NCI-H1694 treated with DMSO at 0.1 percent for 48 hours (cell line): Measurements from ENCODE around the gene ASPG.
"Not testable (repeated sequence)": the region's sequence is repeated elsewhere in the genome, so short reads cannot be mapped to it uniquely, and the experiment has no call there.

ENCODE experiments used
- DNase-seq: peaks from one replicate; lab custom pipeline; 2025; lab: John Stamatoyannopoulos, UW

ASPG gene

GRCh38 chr14:104147346-104148125, 62.0 kb downstream of the ASPG start:
- no peak for DNase-seq

DNA sequence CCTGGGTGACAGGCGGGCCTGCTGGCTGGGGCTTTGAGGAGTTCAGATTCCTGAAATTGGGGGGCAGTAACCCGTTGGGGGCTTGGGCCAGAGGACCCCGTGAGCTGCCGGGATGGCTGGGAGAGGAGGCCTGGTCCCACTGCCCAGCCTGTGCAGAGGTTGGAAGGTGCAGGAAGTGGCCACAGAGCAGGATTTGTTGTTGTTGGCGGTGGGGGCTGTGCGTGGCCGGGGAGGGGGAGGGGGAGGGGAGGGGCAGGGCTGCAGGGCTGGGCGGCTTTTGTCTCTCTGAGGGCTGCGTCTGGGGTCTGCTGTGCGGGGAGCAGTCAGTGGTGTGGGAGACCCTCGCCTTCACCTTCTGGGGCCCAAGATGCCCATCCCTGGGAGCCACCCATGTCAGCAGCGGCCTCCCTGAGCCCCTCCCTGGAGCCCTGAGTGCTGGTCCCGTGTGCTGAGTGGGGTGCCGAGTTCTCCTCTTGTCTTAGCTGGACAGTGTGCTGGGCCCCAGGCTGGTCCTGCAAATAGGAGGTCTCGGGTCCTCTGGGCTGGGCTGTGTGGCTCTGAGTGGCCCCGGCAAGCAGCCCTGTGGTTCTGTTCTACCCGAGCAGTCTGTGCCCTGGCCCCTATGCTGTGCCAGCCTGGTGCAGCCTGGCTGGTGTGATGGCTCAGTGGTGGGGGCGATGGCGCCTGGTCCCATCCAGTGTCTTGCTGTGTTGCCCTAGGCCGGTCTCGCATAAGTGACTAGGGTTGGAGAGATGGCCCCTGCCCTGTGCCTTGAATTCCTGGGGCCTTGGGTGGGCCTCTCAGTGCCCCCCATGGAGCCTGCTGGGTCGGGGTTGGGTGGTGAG, 63.2 kb downstream of the ASPG start:
- no peak for DNase-seq

DNA sequence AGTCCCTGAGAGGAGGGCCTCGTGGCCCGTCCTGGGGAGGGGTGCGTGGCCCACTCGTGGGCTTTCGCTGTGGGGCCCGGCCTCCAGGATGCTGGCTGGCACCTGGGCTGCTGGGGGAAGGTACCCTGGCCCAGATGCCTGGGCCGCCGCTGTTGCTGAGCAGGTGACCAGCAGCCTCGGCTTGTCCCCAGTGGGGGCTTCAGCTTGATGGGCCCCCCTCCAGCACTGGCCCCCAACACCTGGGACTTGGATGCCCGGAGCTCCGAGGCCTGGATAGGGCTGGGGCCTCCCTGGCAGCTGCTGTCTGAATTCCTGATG, 63.7 kb downstream of the ASPG start:
- DNase-seq: no peak

DNA sequence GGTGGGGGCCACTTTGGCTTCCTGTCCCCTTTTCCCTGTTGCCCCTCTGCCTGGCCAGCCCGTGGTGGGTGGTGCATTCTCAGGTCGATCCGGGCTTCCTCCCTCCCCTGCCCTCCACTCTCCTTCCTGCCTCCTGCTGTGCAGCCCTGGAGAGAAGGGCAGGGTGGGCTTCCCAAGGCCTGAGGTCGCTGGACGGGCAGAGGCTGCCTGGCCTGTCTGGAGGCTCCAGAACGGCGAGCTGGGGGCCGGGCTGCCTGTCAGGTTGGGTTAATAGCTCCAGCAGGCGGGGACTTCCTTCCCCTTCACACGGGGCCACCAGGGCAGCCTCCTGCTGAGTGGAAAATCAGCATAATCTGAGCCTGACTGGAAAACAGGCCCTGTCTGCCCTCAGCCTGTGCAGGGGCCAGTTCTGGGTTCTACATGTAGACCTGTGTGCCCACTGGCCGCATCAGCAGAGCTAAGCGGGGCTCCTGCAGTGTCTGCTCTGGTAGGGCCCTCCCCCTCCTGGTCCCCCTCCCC, 64.2 kb downstream of the ASPG start:
- no peak for DNase-seq

GRCh38 chr14:104150136-104151025, 64.9 kb downstream of the ASPG start:
- DNase-seq: peak; percentile 61

GRCh38 chr14:104151026-104151381, 65.5 kb downstream of the ASPG start:
- DNase-seq: no peak

- DNase-seq: no peak
Observed at GRCh38 chr14:104151566-104152245, 66.2 kb downstream of the ASPG start.

DNA sequence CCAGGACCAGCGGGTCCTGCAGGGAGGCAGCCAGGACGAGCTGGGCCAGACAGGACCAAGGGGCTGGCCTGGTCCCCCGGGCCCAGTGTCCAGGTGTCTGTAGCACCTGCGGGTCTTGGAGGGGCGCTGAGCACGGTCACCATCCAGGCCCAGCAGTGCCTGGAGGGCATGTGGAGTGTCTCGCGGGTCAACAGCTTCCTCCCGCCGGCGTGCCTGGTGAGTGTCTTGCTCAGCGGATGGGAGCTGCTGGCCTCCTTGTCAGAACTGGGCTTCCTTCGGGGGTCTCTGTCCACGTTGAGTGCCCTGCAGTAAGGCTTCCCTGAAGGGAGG, 66.7 kb downstream of the ASPG start:
- DNase-seq: no peak

DNA sequence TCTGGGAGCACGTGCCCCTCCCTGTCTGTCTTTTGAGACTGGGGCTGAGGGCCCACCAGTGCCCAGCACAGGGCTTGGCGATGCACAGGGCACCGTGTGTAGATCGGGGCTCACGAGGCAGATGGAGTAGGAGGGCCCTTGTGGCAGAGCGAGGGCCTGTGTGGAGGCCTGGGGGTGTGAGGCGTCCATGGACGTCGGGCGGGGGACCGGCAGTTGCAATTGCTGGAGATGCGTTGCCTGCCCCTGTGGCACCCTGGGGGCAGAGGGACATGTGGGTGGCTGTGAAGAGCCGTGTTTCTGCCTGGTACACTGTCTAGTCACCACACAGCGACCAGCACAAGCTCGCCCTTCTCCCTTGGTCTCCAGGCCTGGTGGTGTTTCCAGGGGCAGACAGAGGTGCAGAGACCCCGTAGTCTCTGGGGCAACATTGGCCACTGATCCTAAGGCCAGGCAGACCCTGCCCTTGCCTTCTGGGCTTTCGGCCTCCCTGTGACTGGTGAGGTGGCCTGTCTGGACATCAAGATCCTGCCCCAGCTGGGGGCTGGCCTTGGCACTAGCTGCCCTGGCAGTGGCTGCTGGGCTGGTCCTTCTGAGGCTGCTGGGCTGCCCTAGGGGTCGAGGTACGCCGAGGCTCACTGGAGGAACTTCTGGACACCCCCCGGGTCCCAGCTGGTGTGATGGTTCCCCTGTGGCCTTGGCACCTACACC, 67.3 kb downstream of the ASPG start:
- DNase-seq: no peak

DNA sequence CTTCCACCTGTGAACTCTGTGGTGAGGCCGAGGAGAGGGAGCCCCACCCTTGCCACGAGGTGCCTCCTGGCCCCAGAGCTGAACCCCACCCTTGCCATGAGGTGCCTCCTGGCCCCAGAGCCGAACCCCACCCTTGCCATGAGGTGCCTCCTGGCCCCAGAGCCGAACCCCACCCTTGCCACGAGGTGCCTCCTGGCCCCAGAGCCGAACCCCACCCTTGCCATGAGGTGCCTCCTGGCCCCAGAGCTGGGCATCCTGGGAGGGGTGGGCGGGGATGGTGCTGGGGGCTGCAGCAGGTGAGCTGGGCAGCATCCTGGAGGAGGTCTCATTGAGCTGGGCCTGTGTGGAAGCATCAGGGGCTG, 67.9 kb downstream of the ASPG start:
- not testable (repeated sequence) for DNase-seq

GRCh38 chr14:104154246-104154645, 68.7 kb downstream of the ASPG start:
- DNase-seq: no peak

DNA sequence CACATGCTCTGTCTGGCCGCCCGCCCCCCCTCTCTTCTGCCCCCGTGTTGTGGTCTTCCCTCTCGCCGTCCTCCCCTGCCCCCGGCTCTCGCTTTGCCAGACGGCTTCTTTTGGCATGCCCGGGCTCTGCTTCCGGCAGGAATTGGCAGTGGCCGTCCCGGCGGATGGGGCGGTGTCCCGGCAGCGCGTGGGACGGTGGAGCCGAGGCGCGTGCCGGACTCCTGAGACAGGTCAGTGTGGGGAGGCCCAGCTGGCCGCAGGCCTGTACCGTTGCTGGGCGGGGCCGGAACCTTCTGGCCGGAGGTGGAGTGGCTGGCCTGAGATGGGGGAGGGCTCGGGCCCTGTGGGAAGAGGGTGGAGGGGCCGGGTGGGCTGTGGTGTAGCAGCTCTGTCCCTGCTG, 70.0 kb downstream of the ASPG start:
- DNase-seq: no peak

DNA sequence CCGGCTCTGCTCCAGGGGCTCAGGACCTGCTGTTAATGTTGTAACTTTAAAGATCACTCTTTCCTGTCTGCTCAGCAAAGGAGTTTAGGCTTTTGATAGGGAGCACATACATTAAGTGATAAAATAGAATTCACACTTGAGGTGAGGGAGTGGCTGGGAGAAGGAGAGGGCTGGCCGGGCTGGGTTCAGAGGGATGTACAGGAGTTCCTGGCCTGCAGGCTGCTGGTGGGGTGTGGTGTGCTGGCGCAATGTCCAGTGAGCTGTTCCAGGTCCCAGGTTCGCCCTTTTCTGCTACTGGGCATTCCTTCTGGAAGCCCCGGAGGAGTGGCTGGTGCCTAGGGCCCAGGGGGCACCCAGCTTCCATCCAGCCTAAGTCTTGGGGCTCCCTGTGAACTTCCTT, 70.6 kb downstream of the ASPG start:
- no peak for DNase-seq

GRCh38 chr14:104157016-104157928, 71.8 kb downstream of the ASPG start:
- peak; percentile 35 for DNase-seq

DNA sequence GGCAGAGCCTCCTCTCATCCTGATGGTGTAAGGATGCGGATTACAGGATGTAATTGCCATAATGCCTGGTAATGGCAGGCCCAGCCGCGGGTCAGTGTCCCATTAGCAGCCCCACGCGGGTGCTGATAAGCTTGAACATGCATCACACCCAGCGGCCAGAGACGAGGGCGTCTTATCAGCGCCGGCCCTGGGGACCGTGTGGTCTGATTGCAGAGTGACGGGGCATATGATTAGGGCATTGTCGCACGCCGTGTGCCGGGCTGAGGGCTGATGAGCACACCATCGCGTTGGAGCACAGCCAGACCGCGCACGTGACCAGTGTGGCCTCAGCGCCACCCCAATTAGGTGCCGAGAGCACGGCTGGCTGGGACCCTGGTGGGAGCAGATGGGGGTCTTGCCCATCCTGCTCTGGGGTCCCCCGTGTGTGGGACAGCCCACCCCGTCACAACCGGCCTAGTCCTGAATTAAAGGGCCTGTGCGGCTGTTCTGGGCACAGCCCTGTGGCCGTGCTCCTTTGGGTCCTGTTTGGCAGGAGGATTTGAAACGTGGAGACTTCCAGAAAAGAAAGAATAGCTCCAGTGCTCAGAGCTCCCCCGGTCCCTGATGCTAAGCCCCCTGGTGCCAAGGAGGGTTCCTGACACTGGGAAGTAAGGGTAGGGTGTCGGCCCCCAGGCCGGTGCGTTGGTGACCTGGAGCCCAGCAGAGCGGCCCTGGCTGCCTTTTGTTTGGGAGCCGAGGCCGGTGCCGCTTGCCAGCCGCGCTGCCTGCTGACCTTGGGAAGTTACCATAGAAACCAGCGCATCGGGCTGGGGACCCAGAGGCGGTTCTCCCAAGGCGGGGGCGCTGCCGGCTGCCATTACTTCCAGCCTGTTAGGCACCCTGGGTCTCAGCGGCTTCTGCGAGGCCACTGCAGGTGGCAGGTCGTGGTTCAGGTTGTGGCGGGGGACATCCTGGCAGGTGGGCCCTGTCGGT, 73.6 kb downstream of the ASPG start:
- no peak for DNase-seq

DNA sequence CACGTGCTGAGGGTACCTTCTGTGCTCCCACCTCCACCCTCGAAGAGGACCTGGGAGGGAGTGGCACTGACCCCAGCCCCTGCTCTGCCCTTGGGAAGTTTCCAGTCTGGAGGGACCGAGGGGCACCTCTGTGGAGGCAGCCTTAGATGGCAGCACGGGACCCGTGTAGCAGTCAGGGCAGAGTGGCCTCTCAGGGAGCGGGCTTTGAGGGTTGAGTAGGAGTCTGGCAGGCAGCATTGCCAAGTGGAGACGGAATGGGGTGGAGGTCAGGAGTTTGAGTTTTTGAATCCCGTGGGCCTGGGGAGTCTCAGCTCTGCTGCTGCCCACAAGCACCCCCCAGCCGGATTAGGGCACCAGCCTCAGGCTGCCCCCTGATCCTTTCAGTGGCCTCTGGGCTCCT, 74.5 kb downstream of the ASPG start:
- no peak for DNase-seq

- DNase-seq: no peak
Observed at GRCh38 chr14:104161602-104162367, 76.3 kb downstream of the ASPG start.

- DNase-seq: no peak
Observed at GRCh38 chr14:104162495-104162894, 77.0 kb downstream of the ASPG start.
